Neuronal stem cell (in vitro differentiated cells): ENCODE measurements around the gene LGMN.

ENCODE experiments used
- DNase-seq: peaks from one replicate; pipeline ENCODE4 v3.0.0-alpha.2; 2013; ENCODE audit warnings: low spot score
- H2AFZ ChIP-seq: one replicate; pipeline ENCODE4 v1.6.1; 2013; ENCODE audit warnings: mild to moderate bottlenecking, low read length, inconsistent platforms
- H2AK5ac ChIP-seq: 2 replicates; pipeline ENCODE4 v1.6.1; 2013; ENCODE audit warnings: low read depth, mild to moderate bottlenecking, inconsistent platforms, low read length, moderate library complexity, mixed read lengths
- H2BK120ac ChIP-seq: 2 replicates; pipeline ENCODE4 v1.6.1; 2013; ENCODE audit warnings: low read depth, mild to moderate bottlenecking, inconsistent platforms, low read length, moderate library complexity, mixed read lengths
- H2BK12ac ChIP-seq: one replicate; pipeline ENCODE4 v1.6.1; 2013; ENCODE audit warnings: low read length, inconsistent platforms
- H2BK15ac ChIP-seq: 2 replicates; pipeline ENCODE4 v1.6.1; 2013; ENCODE audit warnings: mild to moderate bottlenecking, low read length, inconsistent platforms, mixed read lengths
- H2BK5ac ChIP-seq: one replicate; pipeline ENCODE4 v1.6.1; 2013; ENCODE audit warnings: inconsistent platforms, mild to moderate bottlenecking, low read length, moderate library complexity
- H3K14ac ChIP-seq: one replicate; pipeline ENCODE4 v1.6.1; 2013; ENCODE audit warnings: low read length, inconsistent platforms
- H3K18ac ChIP-seq: 2 replicates; pipeline ENCODE4 v1.6.1; 2013; ENCODE audit warnings: low read length, inconsistent platforms
- H3K23ac ChIP-seq: 2 replicates; pipeline ENCODE4 v1.6.1; 2013; ENCODE audit warnings: low read depth, mild to moderate bottlenecking, mixed read lengths, low read length, inconsistent platforms; ENCODE audit not compliant: poor library complexity
- H3K27ac ChIP-seq: replicated peaks from 3 replicates; pipeline ENCODE4 v1.5.1; 2013; ENCODE audit warnings: low read length, inconsistent platforms
- H3K27me3 ChIP-seq, 3 experiments: 2 replicates each; pipeline ENCODE4 v1.6.1; 2013; ENCODE audit warnings: low read length in 3 of 3, mild to moderate bottlenecking in 2 of 3, inconsistent platforms in 1 of 3, low read depth in 1 of 3, mixed read lengths in 1 of 3, moderate library complexity in 1 of 3; ENCODE audit not compliant: control insufficient read depth in 3 of 3, insufficient read depth in 3 of 3
- H3K36me3 ChIP-seq, 2 donors: replicated peaks in 1 of 2; 2 replicates each; pipeline ENCODE4 v1.6.1; 2013; ENCODE audit warnings: low read length in 2 of 2; ENCODE audit not compliant: control insufficient read depth in 2 of 2, insufficient read depth in 2 of 2
- H3K4ac ChIP-seq: 2 replicates; pipeline ENCODE4 v1.6.1; 2013; ENCODE audit warnings: inconsistent platforms, mild to moderate bottlenecking, low read length, moderate library complexity
- H3K4me1 ChIP-seq, 2 donors: 1 replicate in 1 of 2; 2 replicates in 1 of 2; pipeline ENCODE4 v1.6.1; 2013; ENCODE audit warnings: low read length in 2 of 2, low read depth in 1 of 2; ENCODE audit not compliant: control insufficient read depth in 2 of 2, insufficient read depth in 1 of 2
- H3K4me2 ChIP-seq: one replicate; pipeline ENCODE4 v1.6.1; 2013; ENCODE audit warnings: mild to moderate bottlenecking, low read length, inconsistent platforms; ENCODE audit not compliant: insufficient read depth, poor library complexity, severe bottlenecking
- H3K4me3 ChIP-seq, 2 donors: 2 replicates each; pipeline ENCODE4 v1.5.1; 2013; ENCODE audit warnings: low read length in 2 of 2, mild to moderate bottlenecking in 2 of 2, inconsistent platforms in 1 of 2, moderate library complexity in 1 of 2
- H3K79me1 ChIP-seq: one replicate; pipeline ENCODE4 v1.6.1; 2013; ENCODE audit warnings: low read depth, mild to moderate bottlenecking, inconsistent platforms, low read length, moderate library complexity
- H3K9ac ChIP-seq: one replicate; pipeline ENCODE4 v1.6.1; 2013; ENCODE audit warnings: mild to moderate bottlenecking, low read depth, low read length, inconsistent platforms; ENCODE audit not compliant: poor library complexity
- H3K9me3 ChIP-seq, 2 donors: replicated peaks in 1 of 2; 2 replicates each; pipeline versions ENCODE3 to v1.6.1; 2013; ENCODE audit warnings: low read length in 2 of 2, mild to moderate bottlenecking in 2 of 2, inconsistent platforms in 1 of 2, low read depth in 1 of 2, mixed read lengths in 1 of 2, moderate library complexity in 1 of 2; ENCODE audit not compliant: control insufficient read depth in 2 of 2, insufficient read depth in 1 of 2
- H4K8ac ChIP-seq: one replicate; pipeline ENCODE4 v1.6.1; 2013; ENCODE audit warnings: low read depth, mild to moderate bottlenecking, inconsistent platforms, low read length, moderate library complexity
- H4K91ac ChIP-seq: one replicate; pipeline ENCODE4 v1.6.1; 2013; ENCODE audit warnings: low read length, low read depth, mild to moderate bottlenecking, inconsistent platforms; ENCODE audit not compliant: poor library complexity
- WGBS, 2 donors: extraction: QIAGEN DNeasy Blood & Tissue Kit; methylation state at CpG; one replicate each; pipeline ENCODE4 v1.1.7; 2013; ENCODE audit warnings: missing lambda C conversion rate in 2 of 2, mixed read lengths in 1 of 2; ENCODE audit not compliant: insufficient read length in 2 of 2, insufficient replicate concordance in 1 of 2; ENCODE audit errors: extremely low coverage in 2 of 2; 5-methylcytosine and 5-hydroxymethylcytosine counted together

LGMN gene

GRCh38 chr14:92655419-92656201 lies 92.8 kb downstream of the LGMN start:
- no CpG with 5 or more reads among the region's 13 CpGs for WGBS, 2 donors
- Histone ChIP-seq H3K36me3 (peaks cover 0 to 15% of the 10 kb centered on the region in 2 donors), H3K79me1 (peaks cover 2% of the 10 kb centered on the region), H3K27me3 (peaks cover 0 to 1% (median 0%) of the 10 kb centered on the region in 3 experiments), H3K9ac (no peak overlapping the region), H4K8ac (no peak overlapping the region), H3K4me2 (no peak overlapping the region), H3K4me1 (no peaks in the 10 kb centered on the region), H4K91ac (no peak overlapping the region), H2BK12ac (no peak overlapping the region), H2AK5ac (no peak overlapping the region), H3K14ac (no peak overlapping the region), H3K23ac (no peak overlapping the region), H3K9me3 (peaks cover 0 to 2% of the 10 kb centered on the region in 2 donors), H2BK120ac (no peak overlapping the region), H3K27ac (no peak overlapping the region), H2AFZ (no peak overlapping the region), H3K4ac (no peak overlapping the region), H2BK5ac (no peak overlapping the region), H3K4me3 (no peak overlapping the region), H2BK15ac (no peak overlapping the region), H3K18ac (no peak overlapping the region)
- DNase-seq = no peak

GRCh38 chr14:92654239-92654901 lies 94.1 kb downstream of the LGMN start:
- H3K9ac ChIP-seq = no peak overlapping the region
- no peak overlapping the region for H2AK5ac ChIP-seq
- H3K27ac ChIP-seq = no peak overlapping the region
- no peak overlapping the region for H2BK120ac ChIP-seq
- peaks cover 0 to 1% (median 0%) of the 10 kb centered on the region in 3 experiments for H3K27me3 ChIP-seq
- H2BK12ac ChIP-seq = no peak overlapping the region
- peaks cover 2% of the 10 kb centered on the region for H3K79me1 ChIP-seq
- H3K18ac ChIP-seq = no peak overlapping the region
- no CpG with 5 or more reads among the region's 18 CpGs for WGBS, 2 donors
- no peak overlapping the region for H4K91ac ChIP-seq
- H3K4me1 ChIP-seq = no peaks in the 10 kb centered on the region
- no peak overlapping the region for H2AFZ ChIP-seq
- peaks cover 0 to 2% of the 10 kb centered on the region in 2 donors for H3K9me3 ChIP-seq
- peaks cover 0 to 11% of the 10 kb centered on the region in 2 donors for H3K36me3 ChIP-seq
- no peak overlapping the region for H3K4me3 ChIP-seq
- H3K23ac ChIP-seq = no peak overlapping the region
- H3K14ac ChIP-seq = no peak overlapping the region
- DNase-seq = no peak
- H3K4ac ChIP-seq = no peak overlapping the region
- no peak overlapping the region for H2BK5ac ChIP-seq
- H4K8ac ChIP-seq = no peak overlapping the region
- no peak overlapping the region for H3K4me2 ChIP-seq
- H2BK15ac ChIP-seq = no peak overlapping the region
